Astrocyte (in vitro differentiated cells and primary cell): Measurements from ENCODE around the gene PLXDC1. TPM values are rescaled to one million over a fixed set of nuclear protein-coding genes. Genes with fewer than 3 reads are reported as not detected.

ENCODE experiments used
- DNase-seq: peaks from one replicate; pipeline ENCODE4 v3.0.0-alpha.2; 2010; ENCODE audit warnings: low read depth
- FAIRE-seq: peaks from 2 replicates; lab custom pipeline; 2011; peaks lifted over from hg19 to GRCh38; lab: Jason Lieb, UNC
- H2AFZ ChIP-seq: 2 replicates; pipeline ENCODE4 v1.6.0; 2012; ENCODE audit warnings: low read depth, low read length, inconsistent platforms
- H3K27ac ChIP-seq: 2 replicates; pipeline ENCODE4 v1.5.1; 2011; ENCODE audit warnings: low read depth, low read length, inconsistent platforms
- H3K27me3 ChIP-seq: 2 replicates; pipeline ENCODE4 v1.6.0; 2011; ENCODE audit warnings: low read length, inconsistent platforms; ENCODE audit not compliant: insufficient read depth
- H3K36me3 ChIP-seq: 2 replicates; pipeline ENCODE4 v1.5.1; 2011; ENCODE audit warnings: low read length, inconsistent platforms; ENCODE audit not compliant: insufficient read depth
- H3K4me1 ChIP-seq: 2 replicates; pipeline ENCODE4 v1.5.1; 2011; ENCODE audit warnings: low read length, inconsistent platforms; ENCODE audit not compliant: insufficient read depth
- H3K4me2 ChIP-seq: 2 replicates; pipeline ENCODE4 v1.6.0; 2012; ENCODE audit warnings: low read length, inconsistent platforms
- H3K4me3 ChIP-seq: 2 replicates; pipeline ENCODE4 v1.5.1; 2011; ENCODE audit warnings: low read depth, mild to moderate bottlenecking, low read length, inconsistent platforms; ENCODE audit not compliant: insufficient read depth
- H3K79me2 ChIP-seq: 2 replicates; pipeline ENCODE4 v1.6.0; 2012; ENCODE audit warnings: mild to moderate bottlenecking, low read length, inconsistent platforms; ENCODE audit not compliant: insufficient read depth
- H3K9ac ChIP-seq: 2 replicates; pipeline ENCODE4 v1.6.0; 2012; ENCODE audit warnings: mild to moderate bottlenecking, low read length, inconsistent platforms
- H3K9me3 ChIP-seq: 2 replicates; pipeline ENCODE4 v1.5.1; 2012; ENCODE audit warnings: low read depth, mild to moderate bottlenecking, low read length, inconsistent platforms; ENCODE audit not compliant: insufficient read depth
- H4K20me1 ChIP-seq: 2 replicates; pipeline ENCODE4 v1.6.0; 2012; ENCODE audit warnings: low read length, inconsistent platforms; ENCODE audit not compliant: insufficient read depth
- H3K27ac Mint-ChIP-seq: one replicate; pipeline ENCODE4 v1.8.0; 2021; ENCODE audit warnings: mild to moderate bottlenecking, mixed read lengths; ENCODE audit not compliant: unreplicated experiment
- H3K27me3 Mint-ChIP-seq: one replicate; pipeline ENCODE4 v1.8.0; 2021; ENCODE audit warnings: low read depth, mixed read lengths; ENCODE audit not compliant: unreplicated experiment
- H3K36me3 Mint-ChIP-seq: one replicate; pipeline ENCODE4 v1.8.0; 2021; ENCODE audit warnings: low read depth, mixed read lengths; ENCODE audit not compliant: unreplicated experiment
- H3K4me1 Mint-ChIP-seq: one replicate; pipeline ENCODE4 v1.8.0; 2021; ENCODE audit warnings: low read depth, mixed read lengths; ENCODE audit not compliant: unreplicated experiment
- H3K4me3 Mint-ChIP-seq: one replicate; pipeline ENCODE4 v1.8.0; 2021; ENCODE audit warnings: mild to moderate bottlenecking, moderate library complexity, mixed read lengths; ENCODE audit not compliant: unreplicated experiment
- H3K9me3 Mint-ChIP-seq: one replicate; pipeline ENCODE4 v1.8.0; 2021; ENCODE audit warnings: mild to moderate bottlenecking, mixed read lengths; ENCODE audit not compliant: unreplicated experiment
- EZH2 ChIP-seq: IDR thresholded peaks from 2 replicates; pipeline ENCODE4 v1.6.1; 2012; ENCODE audit warnings: mild to moderate bottlenecking, low read length, inconsistent platforms; ENCODE audit not compliant: insufficient read depth
- total RNA-seq: library from RNA; stranded (reverse); gene quantifications from 2 replicates; pipeline ENCODE4 v1.2.1, GENCODE V29; 2021
- TF ChIP-seq, protein P1 (sequence below): IDR thresholded peaks from 2 replicates; pipeline ENCODE4 v1.5.1; 2011; ENCODE audit warnings: low read depth, mild to moderate bottlenecking, inconsistent platforms, low read length, moderate library complexity; ENCODE audit not compliant: insufficient read depth

PLXDC1 gene
- total RNA-seq, 1 donor from 2014 or later: 8.9 TPM

DNA sequence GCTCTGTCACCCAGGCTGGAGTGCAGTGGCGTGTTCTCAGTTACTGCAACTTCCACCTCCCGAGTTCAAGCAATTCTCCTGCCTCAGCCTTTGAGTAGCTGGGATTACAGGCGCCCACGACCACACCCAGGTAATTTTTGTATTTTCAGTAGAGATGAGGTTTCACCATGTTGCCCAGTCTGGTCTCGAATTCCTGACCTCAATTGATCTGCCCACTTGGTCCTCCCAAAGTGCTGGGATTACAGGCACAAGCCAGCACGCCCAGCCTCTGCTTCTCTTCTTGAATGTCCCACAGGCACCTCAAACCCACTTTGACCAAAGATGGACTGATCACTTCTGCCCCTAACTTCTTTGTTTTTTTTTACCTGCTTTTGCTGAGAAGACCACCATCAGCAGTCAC, 19.1 kb upstream of the PLXDC1 start:
- no peak for FAIRE-seq
- Mint-ChIP-seq H3K36me3 (peaks cover 3% of the 10 kb centered on the region), H3K27ac (peak overlapping the region; percentile 81), H3K27me3 (peaks cover 21% of the 10 kb centered on the region), H3K9me3 (no peaks in the 10 kb centered on the region), H3K4me3 (no peak overlapping the region), H3K4me1 (peaks cover 5% of the 10 kb centered on the region)
- Histone ChIP-seq H3K27ac (no peak overlapping the region), H3K79me2 (no peaks in the 10 kb centered on the region), H3K9me3 (no peaks in the 10 kb centered on the region), H3K4me2 (no peak overlapping the region), H3K4me3 (no peak overlapping the region), H3K36me3 (no peaks in the 10 kb centered on the region), H3K9ac (no peak overlapping the region), H2AFZ (no peak overlapping the region), H3K27me3 (peaks cover 23% of the 10 kb centered on the region), H4K20me1 (peaks cover 19% of the 10 kb centered on the region), H3K4me1 (peaks cover 2% of the 10 kb centered on the region)
- DNase-seq: no peak
- TF ChIP-seq, protein P1, sequence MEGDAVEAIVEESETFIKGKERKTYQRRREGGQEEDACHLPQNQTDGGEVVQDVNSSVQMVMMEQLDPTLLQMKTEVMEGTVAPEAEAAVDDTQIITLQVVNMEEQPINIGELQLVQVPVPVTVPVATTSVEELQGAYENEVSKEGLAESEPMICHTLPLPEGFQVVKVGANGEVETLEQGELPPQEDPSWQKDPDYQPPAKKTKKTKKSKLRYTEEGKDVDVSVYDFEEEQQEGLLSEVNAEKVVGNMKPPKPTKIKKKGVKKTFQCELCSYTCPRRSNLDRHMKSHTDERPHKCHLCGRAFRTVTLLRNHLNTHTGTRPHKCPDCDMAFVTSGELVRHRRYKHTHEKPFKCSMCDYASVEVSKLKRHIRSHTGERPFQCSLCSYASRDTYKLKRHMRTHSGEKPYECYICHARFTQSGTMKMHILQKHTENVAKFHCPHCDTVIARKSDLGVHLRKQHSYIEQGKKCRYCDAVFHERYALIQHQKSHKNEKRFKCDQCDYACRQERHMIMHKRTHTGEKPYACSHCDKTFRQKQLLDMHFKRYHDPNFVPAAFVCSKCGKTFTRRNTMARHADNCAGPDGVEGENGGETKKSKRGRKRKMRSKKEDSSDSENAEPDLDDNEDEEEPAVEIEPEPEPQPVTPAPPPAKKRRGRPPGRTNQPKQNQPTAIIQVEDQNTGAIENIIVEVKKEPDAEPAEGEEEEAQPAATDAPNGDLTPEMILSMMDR: no peak
- TF ChIP-seq EZH2: no peak

DNA sequence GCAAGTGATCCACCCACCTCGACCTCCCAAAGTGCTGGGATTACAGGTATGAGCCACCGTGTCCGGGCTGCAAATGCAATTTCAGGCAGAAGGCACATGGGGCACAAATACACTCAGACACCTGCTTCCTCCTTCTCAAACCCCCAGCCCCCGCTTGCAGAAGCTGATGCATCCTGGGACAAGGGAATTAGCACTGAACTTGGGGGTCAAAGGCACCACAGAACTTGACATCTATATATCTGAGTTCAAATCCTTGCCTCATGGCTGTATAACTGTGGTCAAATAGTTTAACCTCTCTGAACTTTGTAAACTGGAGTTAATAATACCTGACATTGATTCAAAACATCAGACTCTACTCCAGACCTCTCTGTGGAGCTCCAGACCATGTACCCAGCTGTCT, 18.7 kb upstream of the PLXDC1 start:
- peaks cover 28% of the 10 kb centered on the region for H3K27me3 ChIP-seq
- no peak overlapping the region for H3K4me2 ChIP-seq
- no peak overlapping the region for H2AFZ ChIP-seq
- Mint-ChIP-seq H3K27ac (no peak overlapping the region), H3K9me3 (no peaks in the 10 kb centered on the region), H3K4me3 (no peak overlapping the region), H3K36me3 (peaks cover 2% of the 10 kb centered on the region), H3K27me3 (peaks cover 22% of the 10 kb centered on the region), H3K4me1 (peaks cover 5% of the 10 kb centered on the region)
- FAIRE-seq (no peak), DNase-seq (no peak)
- H3K4me1 ChIP-seq: no peaks in the 10 kb centered on the region
- H3K36me3 ChIP-seq: no peaks in the 10 kb centered on the region
- no peaks in the 10 kb centered on the region for H3K79me2 ChIP-seq
- no peaks in the 10 kb centered on the region for H3K9me3 ChIP-seq
- no peak overlapping the region for H3K27ac ChIP-seq
- H4K20me1 ChIP-seq: peaks cover 15% of the 10 kb centered on the region
- H3K9ac ChIP-seq: no peak overlapping the region
- no peak for TF ChIP-seq EZH2
- TF ChIP-seq, protein P1: no peak
- H3K4me3 ChIP-seq: no peak overlapping the region

DNA sequence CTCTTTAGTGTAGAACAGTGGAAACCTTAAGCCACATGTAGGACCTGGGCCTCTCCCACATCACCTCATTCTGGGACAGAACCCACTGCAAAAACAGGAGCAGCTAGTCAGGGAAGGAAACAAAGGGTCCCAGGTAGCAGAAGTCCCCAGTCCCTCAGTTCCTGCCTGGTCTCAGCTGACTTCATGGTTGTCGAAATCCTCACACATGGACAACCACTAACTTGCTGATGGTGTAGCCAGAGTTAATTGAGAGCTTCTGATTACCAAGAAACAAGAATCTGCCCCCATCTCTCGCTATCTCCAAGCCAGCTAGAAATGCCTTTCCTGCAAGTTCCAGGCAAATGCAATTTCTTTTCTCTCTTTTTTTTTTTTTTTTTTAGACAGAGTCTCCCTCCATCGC, 18.1 kb upstream of the PLXDC1 start:
- no peak for FAIRE-seq
- H3K27ac Mint-ChIP-seq: no peak overlapping the region
- peaks cover 2% of the 10 kb centered on the region for H3K36me3 Mint-ChIP-seq

More for the DNA sequence above, 18.1 kb upstream of the PLXDC1 start:
- Mint-ChIP-seq H3K4me1 (peaks cover 5% of the 10 kb centered on the region), H3K4me3 (no peak overlapping the region), H3K27me3 (peaks cover 28% of the 10 kb centered on the region), H3K9me3 (no peaks in the 10 kb centered on the region)
- Histone ChIP-seq H3K79me2 (no peaks in the 10 kb centered on the region), H3K4me3 (no peak overlapping the region), H2AFZ (no peak overlapping the region), H3K27ac (no peak overlapping the region), H3K27me3 (peaks cover 34% of the 10 kb centered on the region), H3K9ac (no peak overlapping the region), H3K4me1 (peaks cover under 1% of the 10 kb centered on the region), H3K4me2 (no peak overlapping the region), H4K20me1 (peaks cover 9% of the 10 kb centered on the region), H3K9me3 (no peaks in the 10 kb centered on the region), H3K36me3 (no peaks in the 10 kb centered on the region)
- TF ChIP-seq, protein P1: no peak
- DNase-seq: no peak
